B cell (primary cell): ENCODE results near the gene DOCK8.

Experiments
- EZH2 ChIP-seq: IDR thresholded peaks from 2 replicates; pipeline ENCODE4 v1.6.1; 2012; ENCODE audit warnings: borderline replicate concordance, low read depth, mild to moderate bottlenecking, moderate library complexity, low read length; ENCODE audit not compliant: insufficient read depth, poor library complexity, severe bottlenecking
- TF ChIP-seq, protein P1 (sequence below): fragments of 200-600 bp; IDR thresholded peaks from one replicate; pipeline ENCODE4 v1.8.0; 2022; ENCODE audit warnings: antibody characterized with exemption, mild to moderate bottlenecking

DNA sequence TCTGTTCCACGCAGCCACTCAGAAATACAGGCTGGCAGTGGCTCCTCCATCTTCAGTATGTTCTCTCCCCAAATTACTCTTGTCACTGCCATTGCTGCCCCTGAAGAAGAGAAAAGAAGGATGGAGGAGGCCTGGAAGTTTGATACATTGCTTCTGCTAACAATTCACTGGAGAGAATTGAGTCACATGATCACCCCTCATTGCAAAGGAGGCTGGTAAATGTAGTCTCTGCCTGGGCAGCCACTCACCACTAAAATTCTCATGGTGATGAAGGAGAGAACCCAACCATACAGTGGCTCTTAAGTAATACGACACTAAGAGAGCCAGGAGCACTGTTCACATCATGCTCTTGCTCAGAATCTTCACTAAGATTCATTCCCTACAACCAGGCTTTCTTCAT is 112.0 kb downstream of the DOCK8 start:
- TF ChIP-seq, protein P1, sequence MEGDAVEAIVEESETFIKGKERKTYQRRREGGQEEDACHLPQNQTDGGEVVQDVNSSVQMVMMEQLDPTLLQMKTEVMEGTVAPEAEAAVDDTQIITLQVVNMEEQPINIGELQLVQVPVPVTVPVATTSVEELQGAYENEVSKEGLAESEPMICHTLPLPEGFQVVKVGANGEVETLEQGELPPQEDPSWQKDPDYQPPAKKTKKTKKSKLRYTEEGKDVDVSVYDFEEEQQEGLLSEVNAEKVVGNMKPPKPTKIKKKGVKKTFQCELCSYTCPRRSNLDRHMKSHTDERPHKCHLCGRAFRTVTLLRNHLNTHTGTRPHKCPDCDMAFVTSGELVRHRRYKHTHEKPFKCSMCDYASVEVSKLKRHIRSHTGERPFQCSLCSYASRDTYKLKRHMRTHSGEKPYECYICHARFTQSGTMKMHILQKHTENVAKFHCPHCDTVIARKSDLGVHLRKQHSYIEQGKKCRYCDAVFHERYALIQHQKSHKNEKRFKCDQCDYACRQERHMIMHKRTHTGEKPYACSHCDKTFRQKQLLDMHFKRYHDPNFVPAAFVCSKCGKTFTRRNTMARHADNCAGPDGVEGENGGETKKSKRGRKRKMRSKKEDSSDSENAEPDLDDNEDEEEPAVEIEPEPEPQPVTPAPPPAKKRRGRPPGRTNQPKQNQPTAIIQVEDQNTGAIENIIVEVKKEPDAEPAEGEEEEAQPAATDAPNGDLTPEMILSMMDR: no peak
- no peak for TF ChIP-seq EZH2
